GM18951 (cell line): ENCODE data around the gene ZFAND3.

Experiments
- POLR2A ChIP-seq: IDR thresholded peaks from 4 replicates; pipeline ENCODE4 v1.6.1; 2011; ENCODE audit warnings: mild to moderate bottlenecking; ENCODE audit not compliant: insufficient read length, insufficient read depth; ENCODE audit errors: extremely low read depth
- in situ Hi-C: fragments of 300-500 bp; cut with MboI; formaldehyde crosslinking; loops from one replicate; pipeline ENCODE4 v1.12.0; 2022; ENCODE audit warnings: low sequenced_read_pairs, mixed read lengths, inconsistent platforms; ENCODE audit not compliant: unreplicated experiment

Gene ZFAND3

GRCh38 chr6:38168126-38168525, 348.6 kb downstream of the ZFAND3 start:
- in situ Hi-C loops = no loop called here
- no peak for TF ChIP-seq POLR2A

GRCh38 chr6:38168699-38169098, 349.2 kb downstream of the ZFAND3 start:
- in situ Hi-C loops = no loop called here
- no peak for TF ChIP-seq POLR2A

- in situ Hi-C loops = no loop called here
These were observed 349.9 kb downstream of the ZFAND3 start for GRCh38 chr6:38169221-38169976.

GRCh38 chr6:38169977-38170526, 350.5 kb downstream of the ZFAND3 start:
- no peak for TF ChIP-seq POLR2A
- in situ Hi-C loops = no loop called here

More at GRCh38 chr6:38169221-38169976, 349.9 kb downstream of the ZFAND3 start:
- no peak for TF ChIP-seq POLR2A

GRCh38 chr6:38170666-38171355, 351.3 kb downstream of the ZFAND3 start:
- TF ChIP-seq POLR2A = no peak
- in situ Hi-C loops = no loop called here

GRCh38 chr6:38171997-38172738, 352.6 kb downstream of the ZFAND3 start:
- TF ChIP-seq POLR2A = no peak
- in situ Hi-C loops = no loop called here

- in situ Hi-C loops = no loop called here
- no peak for TF ChIP-seq POLR2A
These were observed 353.3 kb downstream of the ZFAND3 start for GRCh38 chr6:38172739-38173410.

- no peak for TF ChIP-seq POLR2A
- in situ Hi-C loops = no loop called here
These were observed 354.4 kb downstream of the ZFAND3 start for GRCh38 chr6:38173909-38174308.

- in situ Hi-C loops = no loop called here
- TF ChIP-seq POLR2A = no peak
These were observed 354.8 kb downstream of the ZFAND3 start for GRCh38 chr6:38174315-38174714.

- TF ChIP-seq POLR2A = no peak
- in situ Hi-C loops = no loop called here
These were observed 355.4 kb downstream of the ZFAND3 start for GRCh38 chr6:38174806-38175495.

GRCh38 chr6:38175786-38176185, 356.3 kb downstream of the ZFAND3 start:
- in situ Hi-C loops = no loop called here
- no peak for TF ChIP-seq POLR2A
